ENCODE results near the gene GAB2. TPM values are rescaled to one million over a fixed set of nuclear protein-coding genes. Genes with fewer than 3 reads are reported as not detected.
A peak's percentile ranks its signal among the peaks of the same experiment; 100 is the strongest.

The GAB2 gene
- total and polyA plus RNA-seq, 12 donors, result 2.4 to 22.4 (median 16.2) TPM

DNA sequence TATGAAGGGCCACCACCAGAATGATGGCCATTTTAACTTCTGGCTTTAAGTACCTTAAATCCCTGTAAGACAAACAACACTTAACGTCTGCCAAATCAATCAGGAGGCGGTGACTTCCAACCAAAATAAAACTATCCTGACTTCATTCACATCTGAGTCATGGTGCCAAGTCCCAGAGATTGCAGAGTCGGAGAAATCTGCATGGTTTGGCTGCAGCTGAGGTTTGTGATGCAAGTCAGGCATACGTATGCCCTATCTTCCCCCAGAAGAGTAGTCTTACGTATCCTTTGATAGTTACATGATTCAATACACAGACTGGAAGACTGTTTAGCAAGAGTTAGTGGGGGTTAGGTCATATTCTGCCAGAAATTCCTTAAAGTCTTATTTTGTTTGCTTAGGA lies 1.7 kb upstream of the GAB2 start:
- Histone ChIP-seq H3K36me3 (replicated peaks in 1 of 2) (no peaks in the 10 kb centered on the region), H3K27me3 (no peaks in the 10 kb centered on the region), H3K27ac (peak overlapping the region in 4 of 5 donors; percentile 45 to 100 (median 75)), H3K9me3 (replicated peaks in 1 of 3) (no peaks in the 10 kb centered on the region), H3K4me3 (no peak overlapping the region), H3K4me1 (replicated peaks in 1 of 2) (peaks cover 10 to 50% of the 10 kb centered on the region in 2 donors)
- intact Hi-C loops (cut with DNase I), result loop anchor here (5.0 kb wide), 2 partner anchors 143 to 187 kb away; no protein-coding TSS in a partner anchor
- TF ChIP-seq CTCF (IDR thresholded peaks at IDR 0.05) (no peak), POLR2A (IDR thresholded peaks at IDR 0.05) (peak in 1 of 2 donors; percentile 36)
- 7 to 20% (median 14%) methylated on average over 5 of the region's 5 CpGs for WGBS, 4 donors
- DNase-seq, result peak; percentile 53 to 90 (median 85)

DNA sequence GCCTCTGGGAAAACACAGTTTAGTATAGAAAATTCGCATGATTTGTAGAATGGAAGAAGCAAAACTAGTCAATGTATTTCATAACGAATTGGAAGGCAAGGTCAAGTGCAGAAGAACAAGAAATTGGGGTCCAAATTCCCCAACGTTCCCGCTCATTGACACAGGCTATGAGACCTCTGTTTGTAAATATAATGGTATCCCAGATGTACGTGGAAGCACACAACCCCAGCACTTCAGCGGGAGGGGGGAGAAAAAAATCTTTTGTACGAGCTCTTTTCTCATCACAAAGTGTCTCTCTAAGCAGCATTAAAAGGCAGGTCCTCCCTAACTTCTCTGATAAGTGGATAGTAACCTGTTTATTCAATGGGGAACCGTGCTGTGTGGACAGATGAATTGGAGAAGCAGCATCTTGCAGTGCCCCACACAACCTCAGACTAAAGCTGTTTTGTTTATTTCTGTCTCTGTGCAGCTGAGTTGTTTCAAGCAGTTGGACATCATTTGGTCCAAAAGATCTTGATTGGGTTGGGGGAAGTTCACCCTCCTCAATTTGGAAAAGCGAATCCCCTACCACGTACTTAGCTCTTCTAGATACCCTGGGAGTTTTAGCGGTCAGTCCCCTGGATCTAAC lies 1.1 kb upstream of the GAB2 start:
- Histone ChIP-seq H3K27ac (peak overlapping the region in 4 of 5 donors; percentile 75 to 100 (median 96)), H3K36me3 (replicated peaks in 1 of 2) (no peaks in the 10 kb centered on the region), H3K4me1 (replicated peaks in 1 of 2) (peaks cover 10 to 51% of the 10 kb centered on the region in 2 donors), H3K4me3 (peak overlapping the region in 1 of 4 donors; percentile 82), H3K9me3 (replicated peaks in 1 of 3) (no peaks in the 10 kb centered on the region), H3K27me3 (no peaks in the 10 kb centered on the region)
- TF ChIP-seq CTCF (IDR thresholded peaks at IDR 0.05) (no peak), POLR2A (IDR thresholded peaks at IDR 0.05) (no peak)
- 35 to 51% (median 41%) methylated on average over 11 of the region's 11 CpGs for WGBS, 4 donors
- intact Hi-C loops (cut with DNase I), result loop anchor here (5.0 kb wide), 2 partner anchors 144 to 186 kb away; no protein-coding TSS in a partner anchor
- no peak for DNase-seq

DNA sequence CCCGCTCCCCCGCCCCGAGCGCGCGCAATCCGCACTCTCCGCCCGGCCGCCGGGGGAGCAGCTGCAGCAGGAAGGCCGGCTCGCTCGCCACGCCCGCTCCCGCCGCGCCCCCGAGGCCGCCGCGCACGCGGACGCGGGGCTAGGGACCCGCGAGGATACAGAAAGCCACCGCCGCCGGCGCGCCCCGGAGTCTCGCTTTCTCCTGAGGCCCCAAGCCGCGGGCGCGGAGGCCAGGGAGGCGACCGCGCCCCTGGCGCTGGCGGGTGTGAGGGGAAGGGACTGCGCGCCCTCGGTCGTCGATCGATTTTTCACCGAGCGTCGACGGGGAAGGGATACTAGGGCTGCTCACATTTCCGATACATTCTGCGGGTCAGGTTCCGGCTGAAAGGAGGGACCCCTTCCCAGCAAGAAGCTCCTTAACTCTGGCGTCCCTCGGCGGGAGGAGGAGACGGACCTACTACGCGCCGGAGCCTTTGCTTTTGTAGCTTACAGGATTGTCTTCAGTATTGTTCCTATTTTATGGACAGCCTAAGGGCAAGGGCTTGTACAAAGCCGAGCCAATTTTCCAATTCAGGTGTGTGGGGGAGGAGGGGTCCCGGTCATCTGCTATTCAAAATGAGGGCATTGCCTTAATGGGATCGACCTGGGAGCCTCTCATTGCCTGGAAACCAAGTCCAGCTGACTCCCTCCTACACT lies 416 bp upstream of the GAB2 start:
- Histone ChIP-seq H3K4me1 (replicated peaks in 1 of 2) (peaks cover 10 to 51% of the 10 kb centered on the region in 2 donors), H3K4me3 (peak overlapping the region in 2 of 4 donors; percentile 81 to 82), H3K36me3 (replicated peaks in 1 of 2) (no peaks in the 10 kb centered on the region), H3K9me3 (replicated peaks in 1 of 3) (no peaks in the 10 kb centered on the region), H3K27me3 (no peaks in the 10 kb centered on the region), H3K27ac (peak overlapping the region; percentile 9 to 100 (median 94))
- WGBS, 4 donors, result 1 to 2% (median 1%) methylated on average over 14 to 68 of the region's 68 CpGs
- DNase-seq, result peak in 6 of 7 donors; percentile 73 to 89 (median 81)
- intact Hi-C loops (cut with DNase I), result loop anchor here (2.0 to 5.0 kb wide), 3 partner anchors 144 to 229 kb away; partner anchors contain the start of genes KCTD21 (in 1 of the 2) and USP35 (in 1 of the 2)
- TF ChIP-seq POLR2A (IDR thresholded peaks at IDR 0.05) (peak; percentile 75 to 85), CTCF (IDR thresholded peaks at IDR 0.05) (peak in 3 of 6 experiments; percentile 30 to 63 (median 43))

All from adrenal gland (tissue), 12 donors.